Measurements from ENCODE around the gene INAFM1. TPM values are rescaled to one million over a fixed set of nuclear protein-coding genes. Genes with fewer than 3 reads are reported as not detected.

The INAFM1 gene
- total and polyA plus RNA-seq, 12 donors, result 9.2 to 16.4 (median 12.5) TPM

DNA sequence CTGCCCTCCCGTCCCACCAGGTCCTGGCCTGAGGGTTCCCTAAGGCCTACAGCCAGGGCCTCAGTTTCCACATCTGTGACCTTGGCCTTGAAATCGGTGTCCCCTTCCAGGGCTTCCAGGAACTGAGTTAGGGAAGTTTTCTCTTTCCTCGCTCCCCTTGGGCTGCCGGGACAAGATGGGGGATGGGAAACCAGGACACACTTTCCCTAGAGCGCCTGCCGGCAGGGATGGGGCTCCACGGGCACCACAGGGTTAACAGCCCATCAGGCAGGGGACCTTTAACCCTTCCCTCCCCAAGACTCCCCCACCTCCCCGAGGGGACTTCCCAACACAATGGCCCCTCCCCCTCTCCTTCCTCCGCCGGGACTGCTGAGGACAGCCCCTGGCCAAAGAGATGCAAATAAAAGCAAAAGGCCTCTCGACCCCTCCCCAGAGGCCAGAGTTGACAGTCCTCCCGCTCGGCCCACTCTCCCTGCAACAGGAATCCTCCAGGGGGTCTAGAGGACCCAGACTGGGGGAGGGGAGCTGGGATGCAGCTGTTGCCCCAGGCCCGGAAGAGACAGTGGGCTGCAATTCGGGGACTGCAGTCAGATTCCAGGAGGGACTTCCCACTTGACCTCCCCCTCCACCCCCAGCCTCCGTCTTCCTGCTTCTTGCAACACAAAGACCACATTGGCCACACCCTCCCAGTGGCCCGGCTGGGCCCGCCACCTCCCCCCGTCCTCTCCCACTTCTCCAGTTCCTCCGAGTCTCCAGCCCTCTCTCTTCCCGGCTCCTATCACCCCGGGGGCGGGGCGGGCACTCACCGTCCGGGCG, 47.1 kb upstream of the INAFM1 start:
- intact Hi-C loops (cut with DNase I), result loop anchor here in 2 of 10 donors (2.0 kb wide), 1 partner anchor 15 kb away; no protein-coding TSS in a partner anchor
- Histone ChIP-seq H3K27ac (peak overlapping the region; percentile 96 to 100 (median 100)), H3K36me3 (peaks cover 0 to 28% (median 0%) of the 10 kb centered on the region in 9 donors), H3K4me3 (peak overlapping the region; percentile 12 to 99 (median 94)), H3K4me1 (peaks cover 11 to 61% (median 42%) of the 10 kb centered on the region in 9 donors), H3K27me3 (no peaks in the 10 kb centered on the region), H3K9me3 (no peaks in the 10 kb centered on the region)
- WGBS, 2 donors, result 1% methylated on average over 25 to 27 of the region's 27 CpGs
- TF ChIP-seq, protein P1, sequence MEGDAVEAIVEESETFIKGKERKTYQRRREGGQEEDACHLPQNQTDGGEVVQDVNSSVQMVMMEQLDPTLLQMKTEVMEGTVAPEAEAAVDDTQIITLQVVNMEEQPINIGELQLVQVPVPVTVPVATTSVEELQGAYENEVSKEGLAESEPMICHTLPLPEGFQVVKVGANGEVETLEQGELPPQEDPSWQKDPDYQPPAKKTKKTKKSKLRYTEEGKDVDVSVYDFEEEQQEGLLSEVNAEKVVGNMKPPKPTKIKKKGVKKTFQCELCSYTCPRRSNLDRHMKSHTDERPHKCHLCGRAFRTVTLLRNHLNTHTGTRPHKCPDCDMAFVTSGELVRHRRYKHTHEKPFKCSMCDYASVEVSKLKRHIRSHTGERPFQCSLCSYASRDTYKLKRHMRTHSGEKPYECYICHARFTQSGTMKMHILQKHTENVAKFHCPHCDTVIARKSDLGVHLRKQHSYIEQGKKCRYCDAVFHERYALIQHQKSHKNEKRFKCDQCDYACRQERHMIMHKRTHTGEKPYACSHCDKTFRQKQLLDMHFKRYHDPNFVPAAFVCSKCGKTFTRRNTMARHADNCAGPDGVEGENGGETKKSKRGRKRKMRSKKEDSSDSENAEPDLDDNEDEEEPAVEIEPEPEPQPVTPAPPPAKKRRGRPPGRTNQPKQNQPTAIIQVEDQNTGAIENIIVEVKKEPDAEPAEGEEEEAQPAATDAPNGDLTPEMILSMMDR (IDR thresholded peaks at IDR 0.05), result peak in 1 of 9 donors; percentile 5
- peak; percentile 89 to 94 for DNase-seq
- peak; percentile 36 to 76 (median 68) for ATAC-seq

DNA sequence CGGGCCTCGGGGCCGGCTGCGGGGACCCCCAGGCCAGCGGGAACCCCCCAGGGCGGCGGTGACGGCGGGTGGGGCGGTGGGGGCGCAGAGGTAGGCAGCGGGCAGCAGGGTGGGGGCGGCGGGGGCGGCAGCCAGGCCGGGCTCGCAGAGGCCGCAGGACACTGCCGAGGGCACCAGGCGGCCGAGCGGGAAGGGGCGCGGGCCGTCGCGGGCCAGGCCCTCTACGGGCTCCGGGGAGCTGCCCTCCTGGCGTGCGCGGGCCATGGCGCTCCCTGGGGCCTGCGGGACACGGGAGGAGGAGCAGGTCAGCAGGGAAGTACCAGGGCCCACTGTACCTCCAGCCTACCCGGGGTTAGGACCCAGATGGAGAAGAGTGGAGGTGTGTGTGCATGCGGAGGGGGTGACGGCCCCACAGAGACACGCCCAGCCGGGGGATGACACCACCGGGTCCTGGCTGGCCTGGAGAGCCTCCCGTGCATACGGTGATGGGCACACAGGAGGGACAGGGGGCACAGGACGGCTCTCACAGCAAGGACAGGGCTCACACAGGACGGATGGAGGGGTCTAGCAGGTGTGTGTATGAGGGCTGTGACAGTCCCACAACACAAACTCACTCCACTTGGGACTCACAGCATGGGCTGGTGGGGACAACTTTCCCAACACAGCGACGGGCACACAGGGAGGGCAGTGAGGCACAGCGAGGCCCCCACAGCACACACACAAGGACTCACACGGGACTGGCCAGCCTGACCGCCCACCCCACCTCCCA, 46.3 kb upstream of the INAFM1 start:
- WGBS, 2 donors, result 4 to 5% methylated on average over 50 of the region's 50 CpGs
- Histone ChIP-seq H3K27ac (peak overlapping the region; percentile 96 to 100 (median 100)), H3K9me3 (no peaks in the 10 kb centered on the region), H3K36me3 (peaks cover 0 to 21% (median 0%) of the 10 kb centered on the region in 9 donors), H3K27me3 (no peaks in the 10 kb centered on the region), H3K4me3 (peak overlapping the region; percentile 12 to 99 (median 94)), H3K4me1 (peaks cover 11 to 66% (median 42%) of the 10 kb centered on the region in 9 donors)
- DNase-seq (peak in 1 of 2 donors; percentile 47), ATAC-seq (peak in 4 of 8 donors; percentile 0 to 14 (median 0))
- TF ChIP-seq, protein P1 (IDR thresholded peaks at IDR 0.05), result no peak
- intact Hi-C loops (cut with DNase I), result loop anchor here in 1 of 10 donors (2.0 kb wide), 1 partner anchor 14 kb away; no protein-coding TSS in a partner anchor

DNA sequence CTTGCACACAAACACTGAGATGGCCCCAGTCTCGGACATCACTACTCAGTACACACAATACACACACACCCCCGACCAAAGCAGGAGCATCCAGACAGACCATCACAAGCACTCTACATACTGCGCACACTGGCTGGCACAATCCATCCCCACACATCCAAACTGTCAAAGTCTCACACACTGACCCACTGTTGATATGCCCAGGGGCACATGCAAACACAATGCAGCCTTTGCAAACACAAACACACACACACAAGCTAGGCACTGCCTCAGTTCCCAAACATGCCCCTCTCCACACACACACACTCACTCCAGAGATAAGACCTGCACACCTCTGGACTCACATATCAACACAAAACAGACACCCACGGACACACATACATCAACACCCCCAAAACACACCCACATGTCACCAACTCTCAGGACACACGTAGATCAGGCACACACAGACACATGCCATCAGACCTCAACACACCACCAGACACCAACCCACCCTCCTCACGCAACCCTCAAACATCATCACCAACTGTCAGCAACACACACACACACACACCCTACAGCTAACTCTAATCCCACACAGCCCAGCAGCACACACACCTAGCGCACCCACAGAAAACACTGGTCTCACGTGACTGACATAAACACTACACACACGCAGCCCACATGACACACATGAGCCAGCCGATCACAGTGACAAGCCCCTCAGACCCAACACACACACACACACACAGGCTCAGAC, 45.6 kb upstream of the INAFM1 start:
- Histone ChIP-seq H3K4me3 (peak overlapping the region in 9 of 10 donors; percentile 89 to 100 (median 97)), H3K36me3 (peaks cover 0 to 14% (median 0%) of the 10 kb centered on the region in 9 donors), H3K27ac (peak overlapping the region; percentile 96 to 100 (median 100)), H3K4me1 (peaks cover 11 to 66% (median 42%) of the 10 kb centered on the region in 9 donors), H3K27me3 (no peaks in the 10 kb centered on the region), H3K9me3 (no peaks in the 10 kb centered on the region)
- TF ChIP-seq, protein P1 (IDR thresholded peaks at IDR 0.05), result no peak
- WGBS, 2 donors, result 18% methylated on average over 10 of the region's 10 CpGs
- ATAC-seq, result no peak
- intact Hi-C loops (cut with DNase I), result loop anchor here in 1 of 10 donors (2.0 kb wide), 1 partner anchor 14 kb away; no protein-coding TSS in a partner anchor
- DNase-seq, result no peak
